ENCODE data around the gene B3GNT8. TPM values are rescaled to one million over a fixed set of nuclear protein-coding genes. Genes with fewer than 3 reads are reported as not detected.

B3GNT8 gene
- total and polyA plus RNA-seq, 2 experiments from 2014 or later, result 0.71 to 1.8 TPM

GRCh38 chr19:41436674-41436951 lies 9.4 kb upstream of the B3GNT8 start:
- no peaks in the 10 kb centered on the region; the same call in 1 of the 2 replicates for H4K20me1 ChIP-seq (replicated peaks; ENCODE audit: insufficient read depth)
- Mint-ChIP-seq H3K27me3 (ENCODE audit: insufficient read depth, low read depth, poor library complexity) (peaks cover 8% of the 10 kb centered on the region), H3K4me1 (peaks cover 5% of the 10 kb centered on the region; the same call in 2 of the 3 replicates), H3K9me3 (peaks cover 3% of the 10 kb centered on the region; the same call in 2 of the 3 replicates), H3K4me3 (no peak overlapping the region), H3K36me3 (ENCODE audit: low read depth) (peaks cover 31% of the 10 kb centered on the region), H3K27ac (no peak overlapping the region)
- no peak overlapping the region for H3K4me3 ChIP-seq
- H3K4me2 ChIP-seq, result no peak overlapping the region
- peaks cover 9% of the 10 kb centered on the region for H3K79me2 ChIP-seq (replicated peaks; ENCODE audit: insufficient read depth)
- TF ChIP-seq EZH2 (IDR thresholded peaks at IDR 0.05; ENCODE audit: low read depth, unreplicated experiment) (no peak), STAT1 (IDR thresholded peaks at IDR 0.05; ENCODE audit: unreplicated experiment) (no peak), NANOG (IDR thresholded peaks at IDR 0.05; ENCODE audit: borderline replicate concordance) (no peak), EZH2phosphoT487 (IDR thresholded peaks at IDR 0.05; ENCODE audit: unreplicated experiment) (no peak), POLR2AphosphoS5 (IDR thresholded peaks at IDR 0.05; ENCODE audit: low read depth) (no peak), ZNF114 (CRISPR knock-in tag; IDR thresholded peaks at IDR 0.05) (no peak), JUNB (IDR thresholded peaks at IDR 0.05; ENCODE audit: unreplicated experiment) (no peak), ZNF331 (CRISPR knock-in tag; IDR thresholded peaks at IDR 0.05; ENCODE audit: low read depth) (no peak), CREB1 (CRISPR knock-in tag; IDR thresholded peaks at IDR 0.05; ENCODE audit: low read depth) (no peak), REST (IDR thresholded peaks at IDR 0.05; ENCODE audit: unreplicated experiment) (no peak)
- TF ChIP-seq, protein P1, sequence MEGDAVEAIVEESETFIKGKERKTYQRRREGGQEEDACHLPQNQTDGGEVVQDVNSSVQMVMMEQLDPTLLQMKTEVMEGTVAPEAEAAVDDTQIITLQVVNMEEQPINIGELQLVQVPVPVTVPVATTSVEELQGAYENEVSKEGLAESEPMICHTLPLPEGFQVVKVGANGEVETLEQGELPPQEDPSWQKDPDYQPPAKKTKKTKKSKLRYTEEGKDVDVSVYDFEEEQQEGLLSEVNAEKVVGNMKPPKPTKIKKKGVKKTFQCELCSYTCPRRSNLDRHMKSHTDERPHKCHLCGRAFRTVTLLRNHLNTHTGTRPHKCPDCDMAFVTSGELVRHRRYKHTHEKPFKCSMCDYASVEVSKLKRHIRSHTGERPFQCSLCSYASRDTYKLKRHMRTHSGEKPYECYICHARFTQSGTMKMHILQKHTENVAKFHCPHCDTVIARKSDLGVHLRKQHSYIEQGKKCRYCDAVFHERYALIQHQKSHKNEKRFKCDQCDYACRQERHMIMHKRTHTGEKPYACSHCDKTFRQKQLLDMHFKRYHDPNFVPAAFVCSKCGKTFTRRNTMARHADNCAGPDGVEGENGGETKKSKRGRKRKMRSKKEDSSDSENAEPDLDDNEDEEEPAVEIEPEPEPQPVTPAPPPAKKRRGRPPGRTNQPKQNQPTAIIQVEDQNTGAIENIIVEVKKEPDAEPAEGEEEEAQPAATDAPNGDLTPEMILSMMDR (conservative IDR thresholded peaks at IDR 0.05; ENCODE audit: low read depth in 2 of 2), result no peak
- TF ChIP-seq, protein P2, sequence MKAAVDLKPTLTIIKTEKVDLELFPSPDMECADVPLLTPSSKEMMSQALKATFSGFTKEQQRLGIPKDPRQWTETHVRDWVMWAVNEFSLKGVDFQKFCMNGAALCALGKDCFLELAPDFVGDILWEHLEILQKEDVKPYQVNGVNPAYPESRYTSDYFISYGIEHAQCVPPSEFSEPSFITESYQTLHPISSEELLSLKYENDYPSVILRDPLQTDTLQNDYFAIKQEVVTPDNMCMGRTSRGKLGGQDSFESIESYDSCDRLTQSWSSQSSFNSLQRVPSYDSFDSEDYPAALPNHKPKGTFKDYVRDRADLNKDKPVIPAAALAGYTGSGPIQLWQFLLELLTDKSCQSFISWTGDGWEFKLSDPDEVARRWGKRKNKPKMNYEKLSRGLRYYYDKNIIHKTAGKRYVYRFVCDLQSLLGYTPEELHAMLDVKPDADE (IDR thresholded peaks at IDR 0.05), result no peak
- TF ChIP-seq, protein P3, sequence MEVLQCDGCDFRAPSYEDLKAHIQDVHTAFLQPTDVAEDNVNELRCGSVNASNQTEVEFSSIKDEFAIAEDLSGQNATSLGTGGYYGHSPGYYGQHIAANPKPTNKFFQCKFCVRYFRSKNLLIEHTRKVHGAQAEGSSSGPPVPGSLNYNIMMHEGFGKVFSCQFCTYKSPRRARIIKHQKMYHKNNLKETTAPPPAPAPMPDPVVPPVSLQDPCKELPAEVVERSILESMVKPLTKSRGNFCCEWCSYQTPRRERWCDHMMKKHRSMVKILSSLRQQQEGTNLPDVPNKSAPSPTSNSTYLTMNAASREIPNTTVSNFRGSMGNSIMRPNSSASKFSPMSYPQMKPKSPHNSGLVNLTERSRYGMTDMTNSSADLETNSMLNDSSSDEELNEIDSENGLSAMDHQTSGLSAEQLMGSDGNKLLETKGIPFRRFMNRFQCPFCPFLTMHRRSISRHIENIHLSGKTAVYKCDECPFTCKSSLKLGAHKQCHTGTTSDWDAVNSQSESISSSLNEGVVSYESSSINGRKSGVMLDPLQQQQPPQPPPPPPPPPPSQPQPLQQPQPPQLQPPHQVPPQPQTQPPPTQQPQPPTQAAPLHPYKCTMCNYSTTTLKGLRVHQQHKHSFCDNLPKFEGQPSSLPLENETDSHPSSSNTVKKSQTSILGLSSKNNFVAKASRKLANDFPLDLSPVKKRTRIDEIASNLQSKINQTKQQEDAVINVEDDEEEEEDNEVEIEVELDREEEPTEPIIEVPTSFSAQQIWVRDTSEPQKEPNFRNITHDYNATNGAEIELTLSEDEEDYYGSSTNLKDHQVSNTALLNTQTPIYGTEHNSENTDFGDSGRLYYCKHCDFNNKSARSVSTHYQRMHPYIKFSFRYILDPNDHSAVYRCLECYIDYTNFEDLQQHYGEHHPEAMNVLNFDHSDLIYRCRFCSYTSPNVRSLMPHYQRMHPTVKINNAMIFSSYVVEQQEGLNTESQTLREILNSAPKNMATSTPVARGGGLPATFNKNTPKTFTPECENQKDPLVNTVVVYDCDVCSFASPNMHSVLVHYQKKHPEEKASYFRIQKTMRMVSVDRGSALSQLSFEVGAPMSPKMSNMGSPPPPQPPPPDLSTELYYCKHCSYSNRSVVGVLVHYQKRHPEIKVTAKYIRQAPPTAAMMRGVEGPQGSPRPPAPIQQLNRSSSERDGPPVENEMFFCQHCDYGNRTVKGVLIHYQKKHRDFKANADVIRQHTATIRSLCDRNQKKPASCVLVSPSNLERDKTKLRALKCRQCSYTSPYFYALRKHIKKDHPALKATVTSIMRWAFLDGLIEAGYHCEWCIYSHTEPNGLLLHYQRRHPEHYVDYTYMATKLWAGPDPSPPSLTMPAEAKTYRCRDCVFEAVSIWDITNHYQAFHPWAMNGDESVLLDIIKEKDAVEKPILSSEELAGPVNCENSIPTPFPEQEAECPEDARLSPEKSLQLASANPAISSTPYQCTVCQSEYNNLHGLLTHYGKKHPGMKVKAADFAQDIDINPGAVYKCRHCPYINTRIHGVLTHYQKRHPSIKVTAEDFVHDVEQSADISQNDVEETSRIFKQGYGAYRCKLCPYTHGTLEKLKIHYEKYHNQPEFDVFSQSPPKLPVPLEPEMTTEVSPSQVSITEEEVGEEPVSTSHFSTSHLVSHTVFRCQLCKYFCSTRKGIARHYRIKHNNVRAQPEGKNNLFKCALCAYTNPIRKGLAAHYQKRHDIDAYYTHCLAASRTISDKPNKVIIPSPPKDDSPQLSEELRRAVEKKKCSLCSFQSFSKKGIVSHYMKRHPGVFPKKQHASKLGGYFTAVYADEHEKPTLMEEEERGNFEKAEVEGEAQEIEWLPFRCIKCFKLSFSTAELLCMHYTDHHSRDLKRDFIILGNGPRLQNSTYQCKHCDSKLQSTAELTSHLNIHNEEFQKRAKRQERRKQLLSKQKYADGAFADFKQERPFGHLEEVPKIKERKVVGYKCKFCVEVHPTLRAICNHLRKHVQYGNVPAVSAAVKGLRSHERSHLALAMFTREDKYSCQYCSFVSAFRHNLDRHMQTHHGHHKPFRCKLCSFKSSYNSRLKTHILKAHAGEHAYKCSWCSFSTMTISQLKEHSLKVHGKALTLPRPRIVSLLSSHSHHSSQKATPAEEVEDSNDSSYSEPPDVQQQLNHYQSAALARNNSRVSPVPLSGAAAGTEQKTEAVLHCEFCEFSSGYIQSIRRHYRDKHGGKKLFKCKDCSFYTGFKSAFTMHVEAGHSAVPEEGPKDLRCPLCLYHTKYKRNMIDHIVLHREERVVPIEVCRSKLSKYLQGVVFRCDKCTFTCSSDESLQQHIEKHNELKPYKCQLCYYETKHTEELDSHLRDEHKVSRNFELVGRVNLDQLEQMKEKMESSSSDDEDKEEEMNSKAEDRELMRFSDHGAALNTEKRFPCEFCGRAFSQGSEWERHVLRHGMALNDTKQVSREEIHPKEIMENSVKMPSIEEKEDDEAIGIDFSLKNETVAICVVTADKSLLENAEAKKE (CRISPR knock-in tag; IDR thresholded peaks at IDR 0.05), result no peak
- H3F3A ChIP-seq (replicated peaks; ENCODE audit: low read depth), result 0 out of 2 replicates have a peak, but pooled peaks cover 5% of the 10 kb centered on the region
- no peaks in the 10 kb centered on the region for H3K27me3 ChIP-seq (ENCODE audit: insufficient read depth)
- no peak overlapping the region for H3K27ac ChIP-seq (ENCODE audit: low read depth)
- peaks cover 8% of the 10 kb centered on the region for H3K4me1 ChIP-seq (ENCODE audit: insufficient read depth)
- H2AFZ ChIP-seq, result no peak overlapping the region
- no peaks in the 10 kb centered on the region for H3K36me3 ChIP-seq (ENCODE audit: insufficient read depth)
- DNase-seq (ENCODE audit: low spot score), result no peak
- H3K9me2 ChIP-seq (ENCODE audit: insufficient read depth), result no peaks in the 10 kb centered on the region
- ATAC-seq, result no peak

Data from GM23338 (cell line).